GM19099 (cell line): Measurements from ENCODE around the gene TCL1B.
A peak's percentile ranks its signal among the peaks of the same experiment; 100 is the strongest.

ENCODE experiments used
- POLR2A ChIP-seq: IDR thresholded peaks from 3 replicates; pipeline ENCODE4 v1.6.1; 2011; ENCODE audit warnings: low read depth; ENCODE audit not compliant: insufficient read length; ENCODE audit errors: extremely low read depth

Gene TCL1B, protein sequence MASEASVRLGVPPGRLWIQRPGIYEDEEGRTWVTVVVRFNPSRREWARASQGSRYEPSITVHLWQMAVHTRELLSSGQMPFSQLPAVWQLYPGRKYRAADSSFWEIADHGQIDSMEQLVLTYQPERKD

DNA sequence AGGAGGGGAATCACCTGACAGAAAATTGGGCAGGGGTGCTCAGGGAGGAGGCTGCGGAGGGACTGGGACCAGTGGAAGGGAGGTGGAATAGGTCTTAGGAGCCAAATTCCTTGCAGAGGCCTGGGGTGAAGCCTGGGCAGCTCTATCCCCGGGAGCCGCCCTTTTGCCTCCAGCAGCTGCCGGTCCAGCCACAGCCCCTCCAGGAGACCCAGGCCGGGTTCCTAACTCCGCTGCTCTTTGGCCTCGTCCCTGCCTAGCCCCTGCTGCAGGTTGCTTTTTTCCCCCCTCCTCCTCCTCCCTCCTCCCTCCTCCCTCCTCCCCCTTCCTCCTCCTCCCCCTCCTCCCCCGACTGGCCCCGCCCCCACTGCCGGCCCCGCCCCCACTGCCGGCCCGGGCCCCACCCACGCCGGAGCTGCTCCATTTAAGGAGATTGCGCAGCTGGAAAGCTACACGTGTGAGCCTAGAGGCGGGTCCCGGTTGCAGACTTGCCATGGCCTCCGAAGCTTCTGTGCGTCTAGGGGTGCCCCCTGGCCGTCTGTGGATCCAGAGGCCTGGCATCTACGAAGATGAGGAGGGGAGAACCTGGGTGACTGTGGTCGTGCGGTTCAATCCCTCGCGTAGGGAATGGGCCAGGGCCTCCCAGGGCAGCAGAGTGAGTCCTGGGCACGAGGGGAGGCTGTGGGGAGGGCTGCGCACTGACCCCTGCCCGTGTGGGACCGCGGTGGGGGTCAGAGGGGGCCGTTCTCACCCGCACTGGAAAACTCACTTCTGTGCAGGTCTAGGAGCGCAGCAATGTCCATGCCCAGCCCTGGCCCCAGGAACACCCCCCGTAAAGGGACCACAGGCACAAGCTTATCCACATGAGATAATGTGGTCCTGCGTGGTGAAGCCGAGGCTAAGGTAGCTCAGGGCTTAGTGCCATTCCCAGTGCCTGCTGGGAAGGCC is at the start of gene TCL1B:
TSS of gene TCL1B (plus strand) at position 449 of the 945 bp plus-strand sequence. CDS start at position 491, 42 bp downstream.
- TF ChIP-seq POLR2A: no peak

DNA sequence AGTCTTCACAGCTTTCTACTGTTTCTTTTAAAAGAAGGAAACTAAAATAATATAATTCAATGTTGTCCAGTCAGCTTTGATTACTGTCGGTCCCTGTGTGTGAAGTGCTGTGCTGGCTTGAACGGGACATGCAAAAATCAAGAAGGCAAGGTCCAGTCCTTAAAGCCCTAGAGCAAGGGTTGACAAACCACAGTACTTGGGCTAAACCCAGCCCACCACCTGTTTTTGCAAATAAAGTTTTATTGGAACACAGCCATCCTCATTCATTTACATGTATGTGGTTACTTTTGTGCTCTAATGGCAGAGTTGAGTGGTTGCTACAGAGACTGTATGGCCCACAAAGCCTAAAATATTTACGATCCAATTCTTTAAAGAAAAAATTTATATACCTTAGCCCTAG is 41.2 kb upstream of the TCL1B start:
- TF ChIP-seq POLR2A: no peak

DNA sequence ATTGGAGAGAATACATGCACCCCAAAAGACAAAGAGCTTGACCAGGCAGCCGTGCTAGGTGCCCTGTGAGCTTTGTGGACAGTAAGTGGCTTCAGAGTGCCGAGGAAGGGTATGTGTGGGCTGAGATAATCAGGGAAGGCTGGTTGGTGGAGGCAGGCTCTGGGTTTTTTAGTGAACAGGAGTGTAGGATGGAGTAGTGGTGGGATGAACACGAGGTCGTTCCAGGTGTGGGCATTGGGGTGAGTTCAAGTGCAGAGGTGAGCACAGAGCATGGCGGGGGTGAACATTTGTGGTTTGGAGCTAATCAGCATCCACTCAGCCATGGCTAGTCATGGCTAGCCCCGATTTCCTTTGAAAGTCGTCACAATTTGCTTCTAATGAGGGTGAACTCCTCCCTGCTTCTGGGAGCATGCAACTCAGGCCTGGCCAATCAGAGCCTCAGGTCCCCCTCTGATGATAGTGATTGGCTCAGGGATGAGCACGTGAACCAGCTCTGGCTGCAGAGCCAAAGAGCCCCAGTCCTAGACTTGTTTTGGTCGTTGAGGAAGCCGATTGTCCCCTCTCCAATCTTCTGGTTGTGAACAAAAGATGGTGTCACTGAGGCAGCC is 40.7 kb upstream of the TCL1B start:
- TF ChIP-seq POLR2A: no peak

DNA sequence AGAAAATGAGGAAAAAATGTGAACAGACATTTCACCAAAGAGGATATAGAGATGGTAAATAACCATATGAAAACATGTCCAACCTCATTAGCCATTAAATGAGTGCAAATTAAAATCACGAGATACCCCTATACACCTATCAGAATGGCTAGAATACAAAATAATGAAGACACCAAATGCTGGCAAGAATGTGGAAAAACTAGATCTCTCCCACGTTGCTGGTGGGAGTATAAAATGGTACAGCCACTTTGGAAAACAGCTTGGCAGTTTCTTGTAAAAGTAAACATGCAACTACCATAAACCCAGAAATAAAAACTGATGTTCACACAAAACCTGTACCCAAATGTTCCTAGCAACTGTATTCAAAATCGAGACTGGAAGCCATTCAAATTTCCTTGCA is 38.3 kb upstream of the TCL1B start:
- TF ChIP-seq POLR2A: no peak

DNA sequence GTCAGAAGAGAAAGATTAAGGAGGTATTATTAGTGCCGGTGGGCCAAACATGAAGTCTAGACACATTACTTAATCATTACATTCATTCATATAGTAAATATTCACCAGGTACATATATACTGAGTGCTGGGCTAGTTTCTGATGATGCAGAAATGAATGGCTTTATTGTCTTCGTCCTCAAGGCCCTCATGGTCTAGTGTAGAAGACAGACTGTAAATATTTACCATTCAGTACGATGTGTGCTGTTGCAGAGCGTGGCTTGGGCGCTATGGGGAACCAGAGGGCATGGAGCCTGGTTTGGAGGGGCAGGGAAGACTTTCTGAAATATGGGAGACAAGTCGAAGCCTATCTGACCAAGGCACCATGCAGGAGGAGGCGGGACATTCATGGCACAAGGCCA is 37.0 kb upstream of the TCL1B start:
- no peak for TF ChIP-seq POLR2A

DNA sequence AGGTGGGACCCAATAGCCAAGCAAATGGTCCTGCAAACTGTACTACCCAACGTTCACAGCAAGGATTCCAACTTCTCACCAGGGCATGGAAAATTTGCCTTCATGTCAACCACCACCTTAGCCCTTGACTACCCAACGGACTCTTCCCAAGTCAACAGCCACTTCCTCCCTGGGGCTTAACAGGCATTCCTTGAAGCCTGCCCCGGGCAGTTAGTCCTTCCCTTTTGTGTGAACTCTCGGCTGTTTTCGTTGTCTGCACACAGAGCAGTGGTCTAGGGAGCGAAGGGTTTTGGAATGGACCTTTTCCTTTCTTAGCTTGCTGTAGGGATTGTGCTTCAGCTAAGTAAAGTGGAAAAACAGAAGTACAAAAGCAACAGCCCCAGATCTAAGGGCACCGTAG is 35.2 kb upstream of the TCL1B start:
- TF ChIP-seq POLR2A: no peak

DNA sequence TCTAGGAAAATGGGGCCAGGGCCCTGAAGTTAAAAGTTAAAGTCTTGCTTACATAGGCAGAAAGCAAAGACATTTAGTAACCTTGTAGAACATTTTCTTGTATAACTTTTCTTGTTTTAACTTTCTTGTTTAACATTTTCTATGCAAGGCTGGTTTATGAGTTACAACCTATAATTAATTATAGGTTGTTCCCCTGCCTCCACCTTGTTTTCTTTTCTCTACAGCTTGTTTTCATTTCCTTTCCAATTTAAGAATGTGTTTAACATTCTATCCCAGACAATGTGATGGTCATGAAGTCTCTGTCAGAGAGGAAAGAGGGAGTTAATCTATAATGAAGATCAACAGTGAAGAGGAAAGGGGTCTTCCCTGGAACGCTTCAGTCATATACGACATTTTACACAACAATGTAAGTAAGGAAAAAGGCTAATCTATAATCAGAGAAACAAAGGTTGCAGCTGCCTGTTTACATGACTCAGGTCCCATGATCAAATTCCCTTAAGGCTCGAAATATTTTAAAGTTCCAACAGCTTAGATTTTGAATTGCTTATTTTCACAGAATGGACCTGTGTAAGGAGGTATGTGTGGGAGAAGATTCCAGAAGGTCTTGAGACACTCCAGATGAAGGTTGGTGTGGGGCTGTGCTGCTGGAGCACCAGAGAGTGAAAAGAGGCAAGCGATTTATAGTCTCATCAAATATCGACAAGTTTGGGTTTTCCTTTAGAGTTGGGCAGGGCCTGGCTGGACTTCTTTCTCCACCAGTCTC is 34.2 kb upstream of the TCL1B start:
- peak; percentile 7 for TF ChIP-seq POLR2A

DNA sequence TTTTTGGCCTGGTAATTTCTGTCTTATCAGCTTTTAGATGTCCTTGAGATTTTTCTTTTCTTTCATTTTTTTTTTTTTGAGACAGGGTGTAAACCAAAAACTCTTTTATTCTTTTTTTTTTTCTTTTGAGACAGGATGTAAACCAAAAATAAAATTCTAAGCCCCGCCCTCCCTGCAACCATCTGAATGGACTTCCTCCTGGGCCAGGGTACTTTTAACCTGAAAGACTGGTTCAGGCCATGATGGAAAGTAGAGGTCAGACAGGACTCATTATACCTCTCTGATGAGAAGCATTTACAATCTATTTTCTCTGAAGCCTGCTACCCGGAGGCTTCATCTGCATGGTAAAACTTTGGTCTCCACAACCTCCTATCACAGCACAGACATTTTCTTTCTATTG is 33.5 kb upstream of the TCL1B start:
- TF ChIP-seq POLR2A: no peak

DNA sequence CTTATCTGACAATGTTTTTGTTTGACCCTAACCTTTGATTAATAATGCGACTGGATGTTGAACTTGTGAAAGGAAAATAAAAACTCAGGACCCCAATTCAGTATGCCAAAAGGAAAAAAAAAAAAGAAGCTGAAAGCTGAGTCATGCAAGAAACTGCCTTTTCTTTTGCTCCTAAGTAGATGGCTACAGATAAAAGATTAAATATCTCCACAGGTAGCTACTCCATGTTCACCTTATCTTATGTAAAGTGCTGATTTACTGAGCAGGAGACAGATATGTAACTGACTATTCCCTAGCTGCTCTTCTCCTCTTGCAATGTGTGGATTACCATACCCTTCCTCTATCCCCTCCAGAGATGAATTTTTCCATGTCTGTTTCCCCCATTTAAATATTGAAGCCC is 30.8 kb upstream of the TCL1B start:
- TF ChIP-seq POLR2A: no peak

DNA sequence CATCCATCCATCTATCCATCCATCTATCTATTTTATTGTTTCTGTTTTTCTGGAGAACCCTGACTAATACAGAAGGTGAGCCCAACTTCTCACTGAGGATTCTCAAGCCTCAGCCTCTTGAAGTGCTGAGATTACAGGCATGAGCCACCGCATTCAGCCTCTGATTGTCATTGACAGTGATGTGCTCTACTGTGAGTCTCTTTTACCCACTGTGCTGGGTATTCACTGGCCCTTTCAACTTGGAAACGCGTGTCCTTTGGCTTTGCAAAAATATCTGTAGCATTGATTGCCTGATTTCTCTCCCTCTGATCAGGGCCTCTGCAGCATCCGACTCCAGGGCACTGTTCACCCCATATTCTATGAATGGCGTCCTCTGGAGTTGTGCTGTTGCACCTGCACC is 29.6 kb upstream of the TCL1B start:
- no peak for TF ChIP-seq POLR2A

DNA sequence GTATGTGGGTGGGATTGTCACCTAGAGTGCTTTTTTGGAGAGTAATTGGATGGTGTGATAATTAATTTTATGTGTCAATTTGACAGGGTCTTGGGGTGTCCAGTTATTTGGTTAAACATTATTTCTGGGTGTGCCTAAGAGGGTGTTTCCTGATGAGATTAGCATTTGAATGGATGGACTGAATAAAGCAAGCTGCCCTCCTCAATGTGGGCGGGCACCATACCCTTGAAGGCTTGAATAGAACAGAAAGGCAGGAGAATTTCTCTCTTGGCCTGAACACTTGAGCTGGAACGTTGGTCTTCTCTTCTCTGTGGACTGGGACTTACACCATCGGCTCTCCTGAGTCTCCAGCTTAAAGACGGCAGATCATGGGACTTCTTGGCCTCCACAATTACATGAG is 28.8 kb upstream of the TCL1B start:
- TF ChIP-seq POLR2A: no peak

DNA sequence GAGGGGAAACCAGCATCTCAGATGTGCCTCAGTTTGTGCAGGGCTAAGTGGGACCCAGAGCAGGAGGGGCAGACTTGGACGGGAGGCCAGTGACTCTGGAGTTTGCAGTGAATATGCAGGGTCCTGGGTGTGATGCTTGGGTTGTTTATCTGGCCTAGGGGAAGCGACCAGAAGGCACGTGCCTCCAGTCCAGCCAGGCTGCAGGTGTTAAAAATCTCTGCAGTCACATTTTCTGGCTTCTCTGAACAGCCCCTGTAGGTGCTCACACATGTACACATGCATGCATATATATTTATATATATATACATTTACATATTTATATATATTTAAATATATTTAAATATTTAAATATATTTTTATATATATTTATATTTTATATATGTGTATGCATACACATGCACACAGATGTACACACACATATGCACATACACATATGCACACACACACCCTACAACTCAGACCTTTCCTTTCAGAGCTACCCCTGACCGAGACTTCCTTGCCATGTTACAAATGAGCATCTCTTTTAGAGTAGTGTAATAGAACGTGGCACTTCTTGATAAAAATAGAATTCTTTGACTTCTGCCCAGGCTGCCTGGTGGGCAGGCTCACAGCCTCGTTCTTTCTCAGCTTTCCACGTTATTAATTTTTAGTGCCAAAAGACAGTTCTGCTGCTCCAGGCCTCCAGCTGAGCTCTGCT is 26.8 kb upstream of the TCL1B start:
- no peak for TF ChIP-seq POLR2A

DNA sequence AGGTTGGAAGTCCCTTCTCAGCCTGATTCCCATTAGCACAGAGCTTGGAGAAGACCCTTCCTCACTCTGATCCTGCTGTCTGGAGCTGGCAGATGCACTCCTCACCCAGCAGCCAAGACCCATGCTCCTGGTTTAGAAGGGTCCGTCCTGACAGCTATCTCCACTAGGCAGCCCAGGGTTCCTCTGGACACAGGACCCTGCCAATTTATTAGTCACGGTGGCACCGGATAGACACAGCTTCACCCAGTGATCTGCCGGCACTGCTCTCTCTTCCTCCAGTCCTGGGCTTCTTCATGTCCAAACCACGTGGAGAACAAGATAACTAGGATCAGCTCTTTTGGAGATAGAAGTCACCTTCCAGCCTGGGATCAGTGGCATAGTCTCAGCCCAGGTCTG is 26.2 kb upstream of the TCL1B start:
- no peak for TF ChIP-seq POLR2A

DNA sequence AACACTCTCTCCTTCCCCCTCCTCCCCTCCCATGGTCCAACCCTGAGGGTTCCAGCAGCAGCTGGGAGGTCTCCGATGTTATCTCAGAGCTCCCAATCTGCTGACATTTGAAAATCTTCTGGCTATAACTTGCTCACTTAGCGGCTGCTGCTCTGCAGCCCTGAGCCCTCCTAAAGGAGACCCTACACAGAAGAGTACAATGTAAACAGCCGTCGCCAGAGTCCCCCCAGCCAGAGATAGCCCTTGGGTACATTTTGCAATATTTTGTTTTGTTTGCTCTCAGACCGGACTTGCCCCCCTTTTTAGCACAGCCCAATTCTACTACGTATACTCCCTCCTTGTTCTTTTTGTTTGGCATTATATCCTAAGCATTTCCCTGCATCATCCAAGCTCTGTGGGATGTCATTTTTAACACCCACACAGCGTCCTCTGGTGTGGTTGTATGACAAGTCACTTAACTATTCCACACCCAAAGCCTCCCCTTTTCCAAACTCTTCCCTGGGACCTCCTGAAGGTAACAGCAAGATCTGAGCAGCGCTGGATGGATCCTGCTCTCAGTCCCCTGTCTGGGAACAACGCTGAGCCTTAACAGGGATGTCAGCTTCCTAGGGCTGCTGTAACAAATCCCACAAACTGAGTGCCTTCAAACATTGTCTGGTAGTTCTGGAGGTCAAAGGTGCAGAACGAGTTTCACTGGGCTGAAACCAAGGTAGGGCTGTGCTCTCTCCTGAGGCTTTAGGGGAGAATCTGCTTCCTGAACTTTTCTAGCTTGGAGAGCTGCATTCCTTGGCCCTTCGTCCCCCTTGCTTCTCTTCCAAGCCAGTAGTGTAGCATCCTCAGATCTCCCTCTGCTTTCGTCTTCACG is 25.3 kb upstream of the TCL1B start:
- TF ChIP-seq POLR2A: no peak

DNA sequence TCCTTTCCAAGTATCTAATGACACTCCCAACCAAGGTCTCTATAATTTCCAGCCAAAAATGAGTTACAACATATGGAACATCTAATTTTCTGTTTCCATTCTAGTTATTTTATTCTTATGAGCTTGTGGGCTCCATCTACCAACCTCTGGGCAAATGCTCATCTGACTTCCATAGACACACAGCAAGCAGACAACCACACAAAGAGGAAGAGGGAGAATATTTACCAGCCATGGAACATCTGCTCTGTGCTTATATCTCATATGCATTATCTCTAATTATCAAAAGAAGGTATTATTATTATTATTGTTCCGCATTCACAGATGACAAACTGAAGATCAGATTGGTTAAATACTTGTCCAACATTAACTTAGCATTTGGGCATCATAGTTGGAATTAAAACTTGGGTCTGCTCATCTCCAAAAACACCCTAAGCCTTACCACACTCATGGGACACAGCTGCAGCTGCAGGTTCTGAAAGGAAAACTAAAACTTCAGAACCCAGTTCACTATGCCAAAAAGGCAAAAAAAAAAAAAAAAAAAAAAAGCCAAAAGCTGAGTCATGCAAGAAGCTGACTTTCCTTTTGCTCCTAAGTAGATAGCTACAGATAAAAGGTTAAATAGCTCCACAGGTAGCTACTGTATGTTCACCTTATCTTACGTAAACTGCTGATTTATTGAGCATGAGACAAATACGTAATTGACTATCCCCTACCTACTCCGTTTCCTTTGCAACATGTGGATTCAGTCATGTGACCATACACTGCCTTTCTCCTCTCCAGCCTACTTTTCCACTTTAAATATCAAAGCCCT is 23.6 kb upstream of the TCL1B start:
- TF ChIP-seq POLR2A: no peak
